Esophagus muscularis mucosa (tissue), 4 donors: ENCODE measurements around the gene ATAD2B.

Source experiments
- CTCF ChIP-seq, 3 experiments: fragments of 200-600 bp in 2 of 3; fragments of 450-650 bp in 1 of 3; sonication (generic) in 2 of 3; IDR thresholded peaks; one replicate each; pipeline ENCODE4 v1.5.1; 2017 to 2019; ENCODE audit warnings: antibody characterized with exemption in 3 of 3, mild to moderate bottlenecking in 2 of 3, moderate library complexity in 1 of 3
- EP300 ChIP-seq: sonication (generic); formaldehyde crosslinking; IDR thresholded peaks from one replicate; pipeline ENCODE4 v1.6.1; 2017; ENCODE audit warnings: antibody characterized with exemption
- POLR2A ChIP-seq: fragments of 450-650 bp; IDR thresholded peaks from one replicate; pipeline ENCODE4 v1.6.1; 2017; ENCODE audit warnings: antibody characterized with exemption, moderate library complexity, mild to moderate bottlenecking, low read depth
- POLR2AphosphoS5 ChIP-seq, 2 donors: sonication (generic); formaldehyde crosslinking; IDR thresholded peaks; one replicate each; pipeline ENCODE4 v1.6.1; 2017; ENCODE audit warnings: antibody characterized with exemption in 2 of 2

GRCh38 chr2:23777826-23778225 is 149.1 kb downstream of the ATAD2B start:
- no peak for TF ChIP-seq CTCF (IDR thresholded peaks at IDR 0.05)
- no peak for TF ChIP-seq POLR2AphosphoS5 (IDR thresholded peaks at IDR 0.05)
- no peak for TF ChIP-seq POLR2A
- TF ChIP-seq EP300: no peak
